Esophagus mucosa (tissue), 1 donor: Measurements from ENCODE around the gene ZNF511. TPM values are rescaled to one million over a fixed set of nuclear protein-coding genes. Genes with fewer than 3 reads are reported as not detected.

Experiments used
- ATAC-seq: fragments of 200-7000 bp; cut with Tn5 transposase; one replicate; pipeline ENCODE4 v1.9.1; 2020
- total RNA-seq: library from RNA; stranded (reverse); gene quantifications from one replicate; pipeline ENCODE4 v1.2.4, GENCODE V29; 2023
- donor health status: DM: yes; HTN: yes; CAD: no.

ZNF511 gene
- total RNA-seq, 1 donor from 2014 or later, result 34.9 TPM

GRCh38 chr10:133355991-133356390 is 47.3 kb downstream of the ZNF511 start:
- ATAC-seq, result no peak

GRCh38 chr10:133356549-133357284 is 48.0 kb downstream of the ZNF511 start:
- ATAC-seq, result peak; percentile 17

- ATAC-seq, result peak; percentile 70
Measured at GRCh38 chr10:133357285-133358161, 48.8 kb downstream of the ZNF511 start, which contains the start of gene FUOM. Gene FUOM (minus strand): TSS chr10:133358019. CDS start chr10:133358007, 12 bp downstream.

- ATAC-seq, result peak; percentile 1
Measured at GRCh38 chr10:133358162-133358924, 49.6 kb downstream of the ZNF511 start.

GRCh38 chr10:133358925-133359310 is 50.2 kb downstream of the ZNF511 start:
- no peak for ATAC-seq

GRCh38 chr10:133359554-133359971 is 50.8 kb downstream of the ZNF511 start:
- ATAC-seq, result no peak

- no peak for ATAC-seq
Measured at GRCh38 chr10:133359972-133360610, 51.4 kb downstream of the ZNF511 start.

GRCh38 chr10:133361227-133361626 is 52.5 kb downstream of the ZNF511 start:
- ATAC-seq, result no peak

GRCh38 chr10:133361773-133362441 is 53.2 kb downstream of the ZNF511 start:
- ATAC-seq, result no peak

Other genes starting within 250 kb of the ZNF511 start
- not detected for gene ADGRA1, start 221.0 kb upstream of the ZNF511 start, total RNA-seq
- gene KNDC1, start 148.7 kb upstream of the ZNF511 start, total RNA-seq, result 3.8 TPM
- gene UTF1, start 78.7 kb upstream of the ZNF511 start, total RNA-seq, result not detected
- gene VENTX, start 71.1 kb upstream of the ZNF511 start, total RNA-seq, result 0.12 TPM
- 2.5 TPM for gene ADAM8, start 32.0 kb upstream of the ZNF511 start, total RNA-seq
- 35.8 TPM for gene TUBGCP2, start within 50 bp of the ZNF511 start, total RNA-seq
- not detected for gene CALY, start 28.0 kb downstream of the ZNF511 start, total RNA-seq
- gene PRAP1, start 38.5 kb downstream of the ZNF511 start, total RNA-seq, result not detected
- gene FUOM, start 49.1 kb downstream of the ZNF511 start, total RNA-seq, result 10.2 TPM
- 79.5 TPM for gene ECHS1, start 64.4 kb downstream of the ZNF511 start, total RNA-seq
- 11.3 TPM for gene PAOX, start 70.3 kb downstream of the ZNF511 start, total RNA-seq
- 35.2 TPM for gene MTG1, start 85.2 kb downstream of the ZNF511 start, total RNA-seq
- gene SPRN, start 115.7 kb downstream of the ZNF511 start, total RNA-seq, result 0.12 TPM
- 0.56 TPM for gene SCART1, start 145.0 kb downstream of the ZNF511 start, total RNA-seq
- 10.6 TPM for gene CYP2E1, start 218.4 kb downstream of the ZNF511 start, total RNA-seq